H1 (cell line): ENCODE measurements around the gene PC. TPM values are rescaled to one million over a fixed set of nuclear protein-coding genes. Genes with fewer than 3 reads are reported as not detected.

Source experiments
- microRNA-seq, 2 experiments: library from miRNA; unstranded; fragments of <30 nt; microRNA quantifications; one replicate each; pipeline versions ENCODE4 to v1.2.0, GENCODE V29; 2016 to 2020; ENCODE audit warnings: borderline microRNAs expressed in 2 of 2, borderline number of aligned reads in 2 of 2, borderline replicate concordance in 1 of 2
- polyA plus RNA-seq, 7 experiments: library from polyadenylated mRNA; depleted of rRNA in 3 of 7; stranded (reverse) in 5 of 7; unstranded in 2 of 7; fragments of >200 nt in 5 of 7; fragments of 200-250 nt in 2 of 7; gene quantifications; 1 replicate in 5 of 7; 2 replicates in 1 of 7; 4 replicates in 1 of 7; pipeline versions ENCODE4 v1.2.1 to v1.2.3, GENCODE V29; 2011 to 2013; ENCODE audit warnings: missing spikeins in 2 of 7, mixed read lengths in 2 of 7
- small RNA-seq: library from polyadenylated mRNA; stranded (forward); fragments of <200 nt; extraction: miRNeasy Mini kit (QIAGEN cat#:217004); gene quantifications from one replicate; pipeline ENCODE3, GENCODE V24; 2013; ENCODE audit not compliant: insufficient read depth
- total RNA-seq: library from RNA; stranded (reverse); fragmentation: NEBNext Ultra II Directional; extraction: Animal tissue kit (Norgen Biotek cat#: 25700); gene quantifications from 2 replicates; pipeline ENCODE4 v1.2.1, GENCODE V29; 2021

Gene PC
- total and polyA plus RNA-seq, 2 of the 8 experiments (the other 6 are each of a cell fraction or from before 2014, with no cell fraction given): 11.5 to 27.5 TPM

Small RNAs within 50 kb of the gene (microRNA-seq; reads per million reads assigned to microRNA genes)
- 0 reads per million in 2 experiments for gene MIR3163

Small RNAs within 50 kb of the gene (small RNA-seq; reads per million reads assigned to genes)
- gene MIR3163 (1.9 reads per million, percentile 12 among the genes with 10 or more reads in this experiment), gene RNU7-23P (not detected)

Other genes starting within 250 kb of the PC start
- 69.0 and 71.4 TPM in 2 replicates for gene SPTBN2, start 229.2 kb downstream of the PC start, total RNA-seq
- gene SPTBN2, start 229.2 kb downstream of the PC start, polyA plus RNA-seq (2011; rRNA removed): 19.1 and 25.9 TPM in 2 replicates
- gene RCE1, start 114.9 kb downstream of the PC start, total RNA-seq: 33.7 and 35.8 TPM in 2 replicates
- 84.8 and 119 TPM in 2 replicates for gene RCE1, start 114.9 kb downstream of the PC start, polyA plus RNA-seq (2011; rRNA removed)
- gene LRFN4, start 101.3 kb downstream of the PC start, total RNA-seq: 64.3 and 67.6 TPM in 2 replicates
- gene LRFN4, start 101.3 kb downstream of the PC start, polyA plus RNA-seq (2011; rRNA removed): 49.8 and 66.9 TPM in 2 replicates
- 0.91 and 1.2 TPM in 2 replicates for gene C11orf86, start 16.9 kb upstream of the PC start, total RNA-seq
- 0.97 and 1.6 TPM in 2 replicates for gene C11orf86, start 16.9 kb upstream of the PC start, polyA plus RNA-seq (2011; rRNA removed)
- gene SYT12, start 64.8 kb upstream of the PC start, total RNA-seq: 2.8 and 3.3 TPM in 2 replicates
- gene SYT12, start 64.8 kb upstream of the PC start, polyA plus RNA-seq (2011; rRNA removed): 1.4 and 1.9 TPM in 2 replicates
- gene RHOD, start 98.5 kb upstream of the PC start, total RNA-seq: 10.5 and 12.1 TPM in 2 replicates
- 17.6 and 23.7 TPM in 2 replicates for gene RHOD, start 98.5 kb upstream of the PC start, polyA plus RNA-seq (2011; rRNA removed)
- 56.6 and 66.2 TPM in 2 replicates for gene KDM2A, start 160.9 kb upstream of the PC start, total RNA-seq
- gene KDM2A, start 160.9 kb upstream of the PC start, polyA plus RNA-seq (2011; rRNA removed): 55.4 and 62.0 TPM in 2 replicates